ENCODE results near the gene CRACR2B. TPM values are rescaled to one million over a fixed set of nuclear protein-coding genes. Genes with fewer than 3 reads are reported as not detected.

CRACR2B gene
- total and polyA plus RNA-seq, 2 of the 13 experiments (the other 11 are each of a cell fraction or from before 2014, with no cell fraction given): 14.9 to 21.0 TPM

- TF ChIP-seq ZXDC (CRISPR knock-in tag; IDR thresholded peaks at IDR 0.05) (peak; percentile 64; the same call in 1 of the 2 replicates), ZBTB26 (CRISPR knock-in tag; IDR thresholded peaks at IDR 0.05; ENCODE audit: borderline replicate concordance) (no peak), HIVEP1 (CRISPR knock-in tag; IDR thresholded peaks at IDR 0.05) (peak; percentile 78; the same call in 1 of the 2 replicates), ZNF562 (CRISPR knock-in tag; IDR thresholded peaks at IDR 0.05; ENCODE audit: borderline replicate concordance) (no peak), ZNF772 (CRISPR knock-in tag; IDR thresholded peaks at IDR 0.05) (no peak), ARID4A (CRISPR knock-in tag; IDR thresholded peaks at IDR 0.05; ENCODE audit: borderline replicate concordance) (peak; percentile 55), NR2F1 (CRISPR knock-in tag; IDR thresholded peaks at IDR 0.05) (peak; percentile 25 to 54; a peak in 2 of 4 replicates), ZNF30 (CRISPR knock-in tag; IDR thresholded peaks at IDR 0.05) (no peak), TFDP2 (CRISPR knock-in tag; IDR thresholded peaks at IDR 0.05) (peak; percentile 57; the same call in 1 of the 2 replicates), RAD21 (CRISPR knock-in tag; IDR thresholded peaks at IDR 0.05) (no peak), EEA1 (CRISPR knock-in tag; IDR thresholded peaks at IDR 0.05; ENCODE audit: borderline replicate concordance) (peak; percentile 72; the same call in 1 of the 2 replicates), RXRA (CRISPR knock-in tag; IDR thresholded peaks at IDR 0.05) (peak; percentile 93), FOXK2 (IDR thresholded peaks at IDR 0.05) (no peak), STAT5B (CRISPR knock-in tag; IDR thresholded peaks at IDR 0.05) (no peak), NCOA1 (CRISPR knock-in tag; IDR thresholded peaks at IDR 0.05) (no peak), MTF1 (CRISPR knock-in tag; IDR thresholded peaks at IDR 0.05) (no peak), TEAD2 (CRISPR knock-in tag; IDR thresholded peaks at IDR 0.05) (no peak), ARNT2 (CRISPR knock-in tag; IDR thresholded peaks at IDR 0.05; ENCODE audit: low read depth) (peak; percentile 56; the same call in 1 of the 2 replicates), ZNF550 (CRISPR knock-in tag; IDR thresholded peaks at IDR 0.05; ENCODE audit: borderline replicate concordance) (no peak)
These were observed 16.3 kb downstream of the CRACR2B start (continued) for GRCh38 chr11:843818-844692.

All from HepG2 (cell line).